GM18858 (cell line): ENCODE measurements around the gene KLF7.

Experiments
- ATAC-seq: cut with Tn5 transposase; IDR thresholded peaks from one replicate; pipeline ENCODE4 v1.9.1; 2021; ENCODE audit not compliant: unreplicated experiment

Gene KLF7

GRCh38 chr2:207167099-207167923 is 1.6 kb upstream of the KLF7 start:
- ATAC-seq = peak; percentile 0

- peak; percentile 33 for ATAC-seq
These were observed 776 bp upstream of the KLF7 start for GRCh38 chr2:207166349-207167098.

- peak; percentile 92 for ATAC-seq
These were observed 246 bp upstream of the KLF7 start for GRCh38 chr2:207166039-207166348.

- no peak for ATAC-seq
These were observed 1.5 kb downstream of the KLF7 start for GRCh38 chr2:207164006-207164831.

GRCh38 chr2:207163756-207164005 is 2.1 kb downstream of the KLF7 start:
- ATAC-seq = no peak

GRCh38 chr2:207163053-207163755 is 2.5 kb downstream of the KLF7 start:
- no peak for ATAC-seq

- no peak for ATAC-seq
These were observed 3.4 kb downstream of the KLF7 start for GRCh38 chr2:207162316-207162715.

GRCh38 chr2:207161247-207162123 is 4.3 kb downstream of the KLF7 start:
- no peak for ATAC-seq

GRCh38 chr2:207160115-207160514 is 5.6 kb downstream of the KLF7 start:
- no peak for ATAC-seq

GRCh38 chr2:207159002-207159401 is 6.7 kb downstream of the KLF7 start:
- ATAC-seq = no peak

GRCh38 chr2:207157731-207158130 is 8.0 kb downstream of the KLF7 start:
- ATAC-seq = no peak

GRCh38 chr2:207157162-207157481 is 8.6 kb downstream of the KLF7 start:
- ATAC-seq = no peak

- ATAC-seq = peak; percentile 73
These were observed 9.1 kb downstream of the KLF7 start for GRCh38 chr2:207156451-207157161.

- ATAC-seq = no peak
These were observed 10.0 kb downstream of the KLF7 start for GRCh38 chr2:207155516-207156444.

GRCh38 chr2:207154556-207155510 is 10.9 kb downstream of the KLF7 start:
- no peak for ATAC-seq

GRCh38 chr2:207153266-207153975 is 12.3 kb downstream of the KLF7 start:
- no peak for ATAC-seq

GRCh38 chr2:207151048-207151447 is 14.7 kb downstream of the KLF7 start:
- no peak for ATAC-seq
